ENCODE results near the gene POTEH. TPM values are rescaled to one million over a fixed set of nuclear protein-coding genes. Genes with fewer than 3 reads are reported as not detected.
"Not testable (repeated sequence)": the region's sequence is repeated elsewhere in the genome, so short reads cannot be mapped to it uniquely, and the experiment has no call there.

The POTEH gene
- polyA plus RNA-seq = not detected
- long read RNA-seq, donor 1 = 0 reads
- long read RNA-seq, donor 2 = 0 reads
- long read RNA-seq, donor 3 = 0 reads
- long read RNA-seq, donor 4 = 0 reads
- long read RNA-seq, donor 5 = 0 reads
- long read RNA-seq, donor 6 = 0 reads
- long read RNA-seq, donor 7 = 0 reads
- long read RNA-seq, donor 8 = 0 reads
- long read RNA-seq, donor 9 = 0 reads
- long read RNA-seq, donor 10 = 0 reads
- long read RNA-seq, donor 11 = 0 reads

- H3K36me3 ChIP-seq (ENCODE audit: control insufficient read depth, insufficient read depth, low read length); H3K4me3 ChIP-seq (ENCODE audit: low read length); H3K27ac ChIP-seq (ENCODE audit: low read length); H3K27me3 ChIP-seq (ENCODE audit: control insufficient read depth, insufficient read depth, low read length); H3K4me1 ChIP-seq (ENCODE audit: control insufficient read depth, insufficient read depth, low read length); DNase-seq: not testable (repeated sequence)
- no CpG with 5 or more reads among the region's 11 CpGs for WGBS (ENCODE audit: insufficient coverage, low lambda C conversion rate)
- peaks cover 10% of the 10 kb centered on the region for H3K9me3 ChIP-seq (ENCODE audit: control insufficient read depth, low read depth, low read length)
Observed at GRCh38 chr22:15689749-15690125, at the start of gene POTEH. Gene POTEH, plus strand, starts transcription at chr22:15690026. Its CDS starts 52 bp downstream, at chr22:15690078.

GRCh38 chr22:15642288-15642861 lies 47.5 kb upstream of the POTEH start:
- not testable (repeated sequence) for H3K9me3 ChIP-seq (ENCODE audit: control insufficient read depth, low read depth, low read length); H3K4me1 ChIP-seq (ENCODE audit: control insufficient read depth, insufficient read depth, low read length); H3K27ac ChIP-seq (ENCODE audit: low read length); DNase-seq; H3K36me3 ChIP-seq (ENCODE audit: control insufficient read depth, insufficient read depth, low read length); H3K27me3 ChIP-seq (ENCODE audit: control insufficient read depth, insufficient read depth, low read length); H3K4me3 ChIP-seq (ENCODE audit: low read length)
- WGBS (ENCODE audit: insufficient coverage, low lambda C conversion rate) = no CpG with 5 or more reads among the region's 19 CpGs

- no CpG with 5 or more reads among the region's 7 CpGs for WGBS (ENCODE audit: insufficient coverage, low lambda C conversion rate)
- not testable (repeated sequence) for DNase-seq; H3K36me3 ChIP-seq (ENCODE audit: control insufficient read depth, insufficient read depth, low read length)
Observed at GRCh38 chr22:15651954-15652353, 37.9 kb upstream of the POTEH start.

GRCh38 chr22:15652738-15653137 lies 37.1 kb upstream of the POTEH start:
- H3K4me1 ChIP-seq (ENCODE audit: control insufficient read depth, insufficient read depth, low read length); H3K9me3 ChIP-seq (ENCODE audit: control insufficient read depth, low read depth, low read length); H3K4me3 ChIP-seq (ENCODE audit: low read length); H3K36me3 ChIP-seq (ENCODE audit: control insufficient read depth, insufficient read depth, low read length); H3K27ac ChIP-seq (ENCODE audit: low read length); H3K27me3 ChIP-seq (ENCODE audit: control insufficient read depth, insufficient read depth, low read length); DNase-seq: not testable (repeated sequence)
- no CpG with 5 or more reads among the region's 6 CpGs for WGBS (ENCODE audit: insufficient coverage, low lambda C conversion rate)

More at GRCh38 chr22:15651954-15652353, 37.9 kb upstream of the POTEH start:
- H3K4me3 ChIP-seq (ENCODE audit: low read length); H3K9me3 ChIP-seq (ENCODE audit: control insufficient read depth, low read depth, low read length); H3K27ac ChIP-seq (ENCODE audit: low read length); H3K4me1 ChIP-seq (ENCODE audit: control insufficient read depth, insufficient read depth, low read length); H3K27me3 ChIP-seq (ENCODE audit: control insufficient read depth, insufficient read depth, low read length): not testable (repeated sequence)

GRCh38 chr22:15653241-15653640 lies 36.6 kb upstream of the POTEH start:
- H3K4me3 ChIP-seq (ENCODE audit: low read length); H3K4me1 ChIP-seq (ENCODE audit: control insufficient read depth, insufficient read depth, low read length); H3K27ac ChIP-seq (ENCODE audit: low read length); H3K36me3 ChIP-seq (ENCODE audit: control insufficient read depth, insufficient read depth, low read length); DNase-seq; H3K9me3 ChIP-seq (ENCODE audit: control insufficient read depth, low read depth, low read length); H3K27me3 ChIP-seq (ENCODE audit: control insufficient read depth, insufficient read depth, low read length): not testable (repeated sequence)
- WGBS (ENCODE audit: insufficient coverage, low lambda C conversion rate) = no CpG with 5 or more reads among the region's 2 CpGs

- H3K36me3 ChIP-seq (ENCODE audit: control insufficient read depth, insufficient read depth, low read length); H3K27me3 ChIP-seq (ENCODE audit: control insufficient read depth, insufficient read depth, low read length); DNase-seq; H3K4me3 ChIP-seq (ENCODE audit: low read length); H3K9me3 ChIP-seq (ENCODE audit: control insufficient read depth, low read depth, low read length); H3K4me1 ChIP-seq (ENCODE audit: control insufficient read depth, insufficient read depth, low read length); H3K27ac ChIP-seq (ENCODE audit: low read length): not testable (repeated sequence)
- WGBS (ENCODE audit: insufficient coverage, low lambda C conversion rate) = no CpG with 5 or more reads among the region's 2 CpGs
Observed at GRCh38 chr22:15661102-15661501, 28.7 kb upstream of the POTEH start.

GRCh38 chr22:15664682-15665081 lies 25.1 kb upstream of the POTEH start:
- WGBS (ENCODE audit: insufficient coverage, low lambda C conversion rate) = no CpG with 5 or more reads among the region's 3 CpGs
- H3K36me3 ChIP-seq (ENCODE audit: control insufficient read depth, insufficient read depth, low read length); H3K27me3 ChIP-seq (ENCODE audit: control insufficient read depth, insufficient read depth, low read length); H3K4me3 ChIP-seq (ENCODE audit: low read length); H3K27ac ChIP-seq (ENCODE audit: low read length); H3K9me3 ChIP-seq (ENCODE audit: control insufficient read depth, low read depth, low read length); H3K4me1 ChIP-seq (ENCODE audit: control insufficient read depth, insufficient read depth, low read length); DNase-seq: not testable (repeated sequence)

GRCh38 chr22:15665478-15665877 lies 24.3 kb upstream of the POTEH start:
- 65% methylated on average over 4 of the region's 5 CpGs for WGBS (ENCODE audit: insufficient coverage, low lambda C conversion rate)
- H3K27ac ChIP-seq (ENCODE audit: low read length) = not testable (repeated sequence)

GRCh38 chr22:15669430-15669829 lies 20.4 kb upstream of the POTEH start:
- H3K27me3 ChIP-seq (ENCODE audit: control insufficient read depth, insufficient read depth, low read length); H3K27ac ChIP-seq (ENCODE audit: low read length); H3K36me3 ChIP-seq (ENCODE audit: control insufficient read depth, insufficient read depth, low read length); DNase-seq; H3K4me3 ChIP-seq (ENCODE audit: low read length); H3K9me3 ChIP-seq (ENCODE audit: control insufficient read depth, low read depth, low read length); H3K4me1 ChIP-seq (ENCODE audit: control insufficient read depth, insufficient read depth, low read length): not testable (repeated sequence)
- no CpG with 5 or more reads among the region's 12 CpGs for whole genome bisulfite sequencing (ENCODE audit: insufficient coverage, low lambda C conversion rate)

More at GRCh38 chr22:15665478-15665877, 24.3 kb upstream of the POTEH start:
- H3K4me3 ChIP-seq (ENCODE audit: low read length); H3K4me1 ChIP-seq (ENCODE audit: control insufficient read depth, insufficient read depth, low read length); H3K36me3 ChIP-seq (ENCODE audit: control insufficient read depth, insufficient read depth, low read length); H3K27me3 ChIP-seq (ENCODE audit: control insufficient read depth, insufficient read depth, low read length); DNase-seq; H3K9me3 ChIP-seq (ENCODE audit: control insufficient read depth, low read depth, low read length): not testable (repeated sequence)

GRCh38 chr22:15679702-15680101 lies 10.1 kb upstream of the POTEH start:
- no CpG with 5 or more reads among the region's 8 CpGs for WGBS (ENCODE audit: insufficient coverage, low lambda C conversion rate)
- DNase-seq; H3K9me3 ChIP-seq (ENCODE audit: control insufficient read depth, low read depth, low read length); H3K4me3 ChIP-seq (ENCODE audit: low read length); H3K36me3 ChIP-seq (ENCODE audit: control insufficient read depth, insufficient read depth, low read length); H3K4me1 ChIP-seq (ENCODE audit: control insufficient read depth, insufficient read depth, low read length); H3K27me3 ChIP-seq (ENCODE audit: control insufficient read depth, insufficient read depth, low read length); H3K27ac ChIP-seq (ENCODE audit: low read length): not testable (repeated sequence)

- not testable (repeated sequence) for H3K4me3 ChIP-seq (ENCODE audit: low read length); DNase-seq; H3K9me3 ChIP-seq (ENCODE audit: control insufficient read depth, low read depth, low read length); H3K36me3 ChIP-seq (ENCODE audit: control insufficient read depth, insufficient read depth, low read length); H3K27ac ChIP-seq (ENCODE audit: low read length); H3K27me3 ChIP-seq (ENCODE audit: control insufficient read depth, insufficient read depth, low read length); H3K4me1 ChIP-seq (ENCODE audit: control insufficient read depth, insufficient read depth, low read length)
- no CpG with 5 or more reads among the region's 3 CpGs for WGBS (ENCODE audit: insufficient coverage, low lambda C conversion rate)
Observed at GRCh38 chr22:15684115-15684514, 5.7 kb upstream of the POTEH start.
